ENCODE measurements around the gene HBE1.

HBE1 gene

GRCh38 chr11:5246772-5247471 lies 22.8 kb downstream of the HBE1 start:
- TF ChIP-seq CTCF (conservative IDR thresholded peaks at IDR 0.05; ENCODE audit: low read length): no peak
- DNase-seq (ENCODE audit: low read depth): no peak
- H3K4me3 ChIP-seq (ENCODE audit: low read length): no peak overlapping the region

- no peak overlapping the region for H3K4me3 ChIP-seq (ENCODE audit: low read length)
- TF ChIP-seq CTCF (conservative IDR thresholded peaks at IDR 0.05; ENCODE audit: low read length): no peak
- DNase-seq (ENCODE audit: low read depth): no peak
Observed at GRCh38 chr11:5245155-5245554, 24.6 kb downstream of the HBE1 start.

DNA sequence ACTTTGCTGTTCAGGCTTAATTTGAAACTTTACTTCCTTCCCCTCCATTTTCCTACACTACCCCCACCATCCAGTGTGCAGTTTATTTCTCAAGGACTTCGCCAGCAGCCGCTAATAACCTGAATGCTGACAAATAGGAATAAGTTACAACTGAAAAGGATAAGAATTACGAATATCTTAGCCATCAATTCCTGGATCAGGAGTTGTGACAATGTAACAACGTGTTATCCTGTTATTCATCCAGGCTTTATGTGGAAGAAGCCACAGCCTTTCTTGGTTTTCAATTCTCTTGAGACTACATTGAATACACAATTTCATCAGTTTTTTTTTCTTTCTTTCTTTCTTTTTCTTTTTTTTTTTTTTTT lies 25.9 kb downstream of the HBE1 start:
- no peak for TF ChIP-seq CTCF (conservative IDR thresholded peaks at IDR 0.05; ENCODE audit: low read length)
- DNase-seq (ENCODE audit: low read depth): no peak
- no peak overlapping the region for H3K4me3 ChIP-seq (ENCODE audit: low read length)

DNA sequence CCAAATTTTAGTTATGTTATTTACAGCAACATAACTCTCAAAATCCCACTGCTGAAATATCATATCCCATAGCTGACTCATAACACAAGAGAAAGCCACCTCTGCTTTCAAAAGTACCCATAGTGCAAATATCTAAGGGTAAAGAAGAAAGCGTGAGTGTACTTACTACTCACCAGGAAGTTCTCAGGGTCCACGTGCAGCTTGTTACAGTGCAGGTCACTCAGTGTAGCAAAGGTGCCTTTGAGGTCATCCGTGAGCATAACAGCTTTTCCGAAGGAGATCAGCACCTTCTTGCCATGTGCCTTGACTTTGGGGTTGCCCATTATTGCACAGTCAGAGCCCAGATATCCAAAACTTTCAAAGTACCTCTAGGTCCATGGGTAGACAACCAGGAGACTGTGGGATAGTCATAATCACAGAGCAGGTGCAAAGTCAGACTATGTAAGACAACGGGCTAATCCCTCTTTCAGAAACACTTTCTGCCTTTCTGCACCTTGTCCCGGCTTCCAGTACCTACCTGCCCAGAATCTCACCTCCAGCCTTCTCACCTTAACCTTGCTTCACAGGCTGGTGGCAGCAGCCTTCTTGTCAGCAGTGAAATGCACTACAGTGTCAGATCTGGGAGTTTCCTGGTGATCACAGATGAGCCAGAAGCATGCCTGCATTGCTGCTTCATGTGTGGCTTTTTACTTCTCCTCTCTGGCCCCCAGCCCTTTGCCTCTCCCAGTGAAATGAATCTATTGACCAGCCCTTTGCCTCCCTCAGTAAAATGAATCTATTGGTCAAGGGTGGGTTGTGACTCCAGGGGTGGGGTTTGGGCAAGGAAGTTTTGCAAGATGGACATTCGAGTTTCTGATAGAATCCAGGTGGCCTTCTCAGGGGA lies 26.6 kb downstream of the HBE1 start:
- TF ChIP-seq CTCF (conservative IDR thresholded peaks at IDR 0.05; ENCODE audit: low read length): no peak
- no peak for DNase-seq (ENCODE audit: low read depth)

DNA sequence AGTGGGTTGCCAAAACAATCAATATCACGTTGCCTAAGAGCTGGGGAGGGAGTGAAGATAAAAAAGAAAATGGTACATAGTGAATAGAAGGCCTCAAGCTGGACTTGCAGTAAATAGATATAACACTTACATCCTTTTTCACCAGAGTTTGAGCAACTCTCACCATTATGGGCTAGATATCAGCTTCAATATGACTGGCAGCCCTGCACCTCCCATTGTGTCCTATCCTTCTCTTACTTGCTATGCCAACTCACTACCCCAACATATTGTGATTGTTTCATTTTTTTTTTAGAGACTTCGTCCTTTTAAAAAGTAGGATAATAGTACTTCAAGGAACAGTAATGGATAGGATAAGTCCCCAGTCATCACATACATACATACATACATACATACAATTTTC lies 27.5 kb downstream of the HBE1 start:
- H3K4me3 ChIP-seq (ENCODE audit: low read length): no peak overlapping the region
- DNase-seq (ENCODE audit: low read depth): no peak
- TF ChIP-seq CTCF (conservative IDR thresholded peaks at IDR 0.05; ENCODE audit: low read length): no peak

More for the DNA sequence above, 26.6 kb downstream of the HBE1 start:
- H3K4me3 ChIP-seq (ENCODE audit: low read length): no peak overlapping the region

GRCh38 chr11:5241458-5241857 lies 28.3 kb downstream of the HBE1 start:
- no peak for TF ChIP-seq CTCF (conservative IDR thresholded peaks at IDR 0.05; ENCODE audit: low read length)
- no peak for DNase-seq (ENCODE audit: low read depth)
- H3K4me3 ChIP-seq (ENCODE audit: low read length): no peak overlapping the region

DNA sequence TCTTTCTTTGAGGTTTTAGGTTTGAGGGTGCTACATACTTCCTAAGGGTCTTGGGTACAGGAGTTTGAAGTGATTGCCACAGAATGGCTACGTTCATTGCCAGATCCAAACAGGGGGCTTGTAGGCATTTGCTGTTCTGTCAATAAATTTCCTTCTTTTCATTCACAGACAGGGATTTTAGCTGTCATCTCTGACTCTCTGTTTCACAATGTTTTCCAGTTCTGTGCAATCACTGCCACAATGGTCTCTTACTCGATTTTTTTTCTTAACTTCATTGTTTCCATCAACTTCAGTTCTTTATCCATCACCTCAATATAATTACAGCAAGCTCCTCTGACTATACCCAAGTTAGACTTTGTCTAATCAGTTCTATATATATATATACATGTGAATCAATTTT lies 29.3 kb downstream of the HBE1 start:
- TF ChIP-seq CTCF (conservative IDR thresholded peaks at IDR 0.05; ENCODE audit: low read length): no peak
- H3K4me3 ChIP-seq (ENCODE audit: low read length): no peak overlapping the region
- DNase-seq (ENCODE audit: low read depth): no peak
